HL-60 (cell line): Measurements from ENCODE around the gene ABCF2.

Source experiments
- DNase-seq, 2 experiments: peaks; one replicate each; pipeline ENCODE4 v3.0.0-alpha.2; 2010 to 2020; ENCODE audit warnings: low read depth in 1 of 2, low spot score in 1 of 2
- H3K27ac ChIP-seq: fragments of 250-450 bp; sonication (Bioruptor Pico); replicated peaks from 2 replicates; pipeline ENCODE4 v1.5.1; 2020; ENCODE audit warnings: mild to moderate bottlenecking, moderate library complexity
- H3K27me3 ChIP-seq: fragments of 250-450 bp; sonication (Bioruptor Pico); 2 replicates; pipeline ENCODE4 v1.5.1; 2021; ENCODE audit warnings: mild to moderate bottlenecking, moderate library complexity; ENCODE audit not compliant: insufficient read depth, poor library complexity, severe bottlenecking
- H3K4me3 ChIP-seq: replicated peaks from 2 replicates; pipeline ENCODE4 v1.5.1; 2011; ENCODE audit warnings: mild to moderate bottlenecking, control low read depth, low read length; ENCODE audit not compliant: insufficient read depth
- GABPA ChIP-seq: IDR thresholded peaks from 2 replicates; pipeline ENCODE4 v1.6.1; 2012; ENCODE audit warnings: low read depth
- POLR2AphosphoS5 ChIP-seq: IDR thresholded peaks from 2 replicates; pipeline ENCODE4 v1.6.1; 2012; ENCODE audit warnings: low read depth
- SPI1 ChIP-seq: IDR thresholded peaks from 2 replicates; pipeline ENCODE4 v1.6.1; 2012; ENCODE audit warnings: low read depth, mild to moderate bottlenecking, borderline replicate concordance
- TF ChIP-seq, protein P1 (sequence below): IDR thresholded peaks from one replicate; pipeline ENCODE4 v1.5.1; 2011; ENCODE audit warnings: low read length, control low read depth, inconsistent platforms; ENCODE audit not compliant: insufficient read depth
- TF ChIP-seq, protein P2 (sequence below): IDR thresholded peaks from 2 replicates; pipeline ENCODE4 v1.6.1; 2012; ENCODE audit warnings: low read depth; ENCODE audit not compliant: insufficient replicate concordance

ABCF2 gene

GRCh38 chr7:151188252-151188542 lies 38.8 kb downstream of the ABCF2 start:
- no peak for DNase-seq
- Histone ChIP-seq H3K4me3 (no peak overlapping the region), H3K27ac (no peak overlapping the region), H3K27me3 (peaks cover 12% of the 10 kb centered on the region)
- TF ChIP-seq, protein P1, sequence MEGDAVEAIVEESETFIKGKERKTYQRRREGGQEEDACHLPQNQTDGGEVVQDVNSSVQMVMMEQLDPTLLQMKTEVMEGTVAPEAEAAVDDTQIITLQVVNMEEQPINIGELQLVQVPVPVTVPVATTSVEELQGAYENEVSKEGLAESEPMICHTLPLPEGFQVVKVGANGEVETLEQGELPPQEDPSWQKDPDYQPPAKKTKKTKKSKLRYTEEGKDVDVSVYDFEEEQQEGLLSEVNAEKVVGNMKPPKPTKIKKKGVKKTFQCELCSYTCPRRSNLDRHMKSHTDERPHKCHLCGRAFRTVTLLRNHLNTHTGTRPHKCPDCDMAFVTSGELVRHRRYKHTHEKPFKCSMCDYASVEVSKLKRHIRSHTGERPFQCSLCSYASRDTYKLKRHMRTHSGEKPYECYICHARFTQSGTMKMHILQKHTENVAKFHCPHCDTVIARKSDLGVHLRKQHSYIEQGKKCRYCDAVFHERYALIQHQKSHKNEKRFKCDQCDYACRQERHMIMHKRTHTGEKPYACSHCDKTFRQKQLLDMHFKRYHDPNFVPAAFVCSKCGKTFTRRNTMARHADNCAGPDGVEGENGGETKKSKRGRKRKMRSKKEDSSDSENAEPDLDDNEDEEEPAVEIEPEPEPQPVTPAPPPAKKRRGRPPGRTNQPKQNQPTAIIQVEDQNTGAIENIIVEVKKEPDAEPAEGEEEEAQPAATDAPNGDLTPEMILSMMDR: no peak
- TF ChIP-seq SPI1 (no peak), GABPA (no peak), POLR2AphosphoS5 (no peak)
- TF ChIP-seq, protein P2, sequence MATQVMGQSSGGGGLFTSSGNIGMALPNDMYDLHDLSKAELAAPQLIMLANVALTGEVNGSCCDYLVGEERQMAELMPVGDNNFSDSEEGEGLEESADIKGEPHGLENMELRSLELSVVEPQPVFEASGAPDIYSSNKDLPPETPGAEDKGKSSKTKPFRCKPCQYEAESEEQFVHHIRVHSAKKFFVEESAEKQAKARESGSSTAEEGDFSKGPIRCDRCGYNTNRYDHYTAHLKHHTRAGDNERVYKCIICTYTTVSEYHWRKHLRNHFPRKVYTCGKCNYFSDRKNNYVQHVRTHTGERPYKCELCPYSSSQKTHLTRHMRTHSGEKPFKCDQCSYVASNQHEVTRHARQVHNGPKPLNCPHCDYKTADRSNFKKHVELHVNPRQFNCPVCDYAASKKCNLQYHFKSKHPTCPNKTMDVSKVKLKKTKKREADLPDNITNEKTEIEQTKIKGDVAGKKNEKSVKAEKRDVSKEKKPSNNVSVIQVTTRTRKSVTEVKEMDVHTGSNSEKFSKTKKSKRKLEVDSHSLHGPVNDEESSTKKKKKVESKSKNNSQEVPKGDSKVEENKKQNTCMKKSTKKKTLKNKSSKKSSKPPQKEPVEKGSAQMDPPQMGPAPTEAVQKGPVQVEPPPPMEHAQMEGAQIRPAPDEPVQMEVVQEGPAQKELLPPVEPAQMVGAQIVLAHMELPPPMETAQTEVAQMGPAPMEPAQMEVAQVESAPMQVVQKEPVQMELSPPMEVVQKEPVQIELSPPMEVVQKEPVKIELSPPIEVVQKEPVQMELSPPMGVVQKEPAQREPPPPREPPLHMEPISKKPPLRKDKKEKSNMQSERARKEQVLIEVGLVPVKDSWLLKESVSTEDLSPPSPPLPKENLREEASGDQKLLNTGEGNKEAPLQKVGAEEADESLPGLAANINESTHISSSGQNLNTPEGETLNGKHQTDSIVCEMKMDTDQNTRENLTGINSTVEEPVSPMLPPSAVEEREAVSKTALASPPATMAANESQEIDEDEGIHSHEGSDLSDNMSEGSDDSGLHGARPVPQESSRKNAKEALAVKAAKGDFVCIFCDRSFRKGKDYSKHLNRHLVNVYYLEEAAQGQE: no peak

DNA sequence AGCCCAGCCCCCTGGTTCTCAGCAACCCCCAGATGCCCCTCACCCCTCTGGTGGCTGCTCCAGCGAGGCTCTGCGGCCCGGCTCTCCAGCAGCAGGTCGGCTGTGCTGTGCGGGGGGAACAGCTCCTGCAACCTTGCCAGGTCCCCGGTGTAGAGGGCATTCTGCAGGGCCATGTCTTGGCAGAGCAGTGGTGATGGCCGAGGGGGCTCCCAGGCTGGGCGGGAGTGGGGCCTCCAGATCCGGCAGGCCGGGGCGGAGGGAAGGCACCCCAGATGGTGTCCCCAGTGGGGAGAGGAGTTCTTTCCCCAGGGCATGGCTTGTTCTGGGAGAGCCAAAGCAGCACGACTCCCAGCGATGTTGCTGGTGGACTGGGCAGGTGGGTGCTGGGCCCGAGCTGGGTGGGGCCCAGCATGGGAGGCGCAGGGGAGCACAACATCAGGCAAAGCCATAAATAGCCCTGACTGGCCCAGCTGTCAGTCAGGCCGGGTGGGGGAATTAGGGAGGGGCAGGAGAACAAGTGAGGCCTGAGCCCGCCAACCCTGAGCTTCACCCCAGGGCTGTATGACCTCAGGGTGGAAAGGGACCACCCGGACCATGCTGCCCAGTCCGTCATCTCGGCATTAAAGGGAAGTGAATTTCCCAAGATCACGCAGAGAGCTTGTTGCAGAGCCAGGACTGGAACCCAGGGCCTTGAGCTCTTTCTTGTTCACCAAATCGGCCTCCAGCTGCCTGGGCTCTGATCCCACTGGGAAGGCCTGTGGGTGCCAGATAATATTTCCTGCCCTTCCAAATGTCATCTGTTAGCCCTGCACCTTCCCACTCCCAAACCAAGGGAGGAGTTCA lies 39.4 kb downstream of the ABCF2 start:
- TF ChIP-seq SPI1 (no peak), POLR2AphosphoS5 (no peak), GABPA (no peak)
- TF ChIP-seq, protein P1: no peak
- TF ChIP-seq, protein P2: no peak
- Histone ChIP-seq H3K27me3 (peaks cover 12% of the 10 kb centered on the region), H3K27ac (no peak overlapping the region), H3K4me3 (no peak overlapping the region)
- DNase-seq: no peak

DNA sequence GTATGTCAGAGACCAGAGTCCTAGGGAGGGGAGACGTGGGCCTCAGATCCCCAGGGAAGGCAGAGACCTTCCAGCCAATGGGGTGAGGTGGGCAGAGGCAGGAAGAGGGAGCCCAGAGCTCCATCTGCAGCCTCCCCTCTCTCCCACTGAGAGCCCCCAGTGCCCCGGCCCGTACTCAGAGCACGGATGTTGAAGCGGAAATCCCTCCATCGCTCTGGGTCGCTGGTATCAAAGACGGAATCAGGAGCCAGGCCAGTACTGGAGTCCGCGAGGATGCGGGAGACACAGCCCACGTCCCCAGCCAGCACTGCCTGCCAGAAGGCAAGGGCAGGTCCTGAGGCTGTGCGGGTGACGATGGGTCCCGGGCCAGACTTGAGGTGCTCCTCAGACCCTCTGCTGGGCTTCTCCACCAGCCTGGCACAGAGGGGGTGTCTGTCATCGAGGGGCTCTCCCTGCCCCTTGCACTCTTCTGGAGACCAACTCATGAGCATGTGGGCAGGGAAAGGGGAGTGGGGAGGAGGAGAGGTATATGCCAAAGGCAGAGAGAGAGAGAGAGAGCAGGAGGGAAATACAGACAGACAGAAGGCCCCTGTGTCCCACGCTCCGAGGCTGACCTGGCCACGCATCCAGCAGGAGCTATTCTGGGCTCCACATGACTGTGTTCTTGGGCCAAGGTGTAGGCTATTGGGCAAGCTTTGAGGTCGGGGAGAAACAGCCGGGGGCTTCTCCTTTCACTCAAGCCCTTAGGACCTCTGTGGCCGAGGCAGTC lies 40.2 kb downstream of the ABCF2 start, which contains the start of gene ASB10:
TSS of gene ASB10 (minus strand) at position 611 of the 769 bp plus-strand sequence. CDS start at position 491, 120 bp downstream.
- Histone ChIP-seq H3K4me3 (no peak within 1 kb of the TSS), H3K27ac (no peak within 1 kb of the TSS), H3K27me3 (peaks cover 12% of the 10 kb centered on the region)
- DNase-seq: no peak
- no peak for TF ChIP-seq GABPA
- TF ChIP-seq, protein P1: no peak
- TF ChIP-seq, protein P2: no peak
- no peak for TF ChIP-seq POLR2AphosphoS5
- no peak for TF ChIP-seq SPI1
